HepG2 (cell line): ENCODE data around the gene CEBPA. TPM values are rescaled to one million over a fixed set of nuclear protein-coding genes. Genes with fewer than 3 reads are reported as not detected.

Experiments used
- ARNT2 ChIP-seq: sonication (generic); formaldehyde crosslinking; IDR thresholded peaks from 2 replicates; pipeline ENCODE4 v1.8.0; 2022; ENCODE audit warnings: mild to moderate bottlenecking, low read depth, missing genetic modification reagents, moderate library complexity
- ASH2L ChIP-seq: fragments of 300-600, 200-600 bp; sonication (generic); IDR thresholded peaks from 2 replicates; pipeline ENCODE4 v1.7.0; 2017; ENCODE audit warnings: low read depth, mild to moderate bottlenecking, moderate library complexity, mixed read lengths, low read length; ENCODE audit not compliant: insufficient read length
- ATF1 ChIP-seq: IDR thresholded peaks from 2 replicates; pipeline ENCODE4 v1.6.1; 2016; ENCODE audit warnings: mild to moderate bottlenecking, control low read depth
- CENPBD1 ChIP-seq: sonication (generic); formaldehyde crosslinking; IDR thresholded peaks from 2 replicates; pipeline ENCODE4 v1.8.0; 2022; ENCODE audit warnings: missing genetic modification reagents, low read depth, mild to moderate bottlenecking, borderline replicate concordance
- ETV6 ChIP-seq: sonication (generic); formaldehyde crosslinking; conservative IDR thresholded peaks from 2 replicates; pipeline ENCODE4 v1.4.0; 2020; ENCODE audit warnings: missing genetic modification reagents
- FOXP4 ChIP-seq: sonication (generic); formaldehyde crosslinking; IDR thresholded peaks from 2 replicates; pipeline ENCODE4 v1.4.0; 2020; ENCODE audit warnings: missing genetic modification reagents
- HMG20A ChIP-seq: IDR thresholded peaks from 2 replicates; pipeline ENCODE4 v1.6.1; 2016; ENCODE audit warnings: borderline replicate concordance
- HMG20B ChIP-seq: conservative IDR thresholded peaks from 2 replicates; pipeline ENCODE4 v1.6.1; 2016; ENCODE audit warnings: missing genetic modification reagents, missing compliant biosample characterization
- KDM5B ChIP-seq: sonication (generic); formaldehyde crosslinking; IDR thresholded peaks from 2 replicates; pipeline ENCODE4 v1.4.0; 2020; ENCODE audit warnings: missing genetic modification reagents, mild to moderate bottlenecking, borderline replicate concordance
- NFRKB ChIP-seq: fragments of 450-650 bp; IDR thresholded peaks from 2 replicates; pipeline ENCODE4 v1.6.1; 2017
- NR2F2 ChIP-seq: IDR thresholded peaks from 2 replicates; pipeline ENCODE4 v1.6.1; 2012; ENCODE audit warnings: low read depth, inconsistent platforms, borderline replicate concordance
- PCBP1 ChIP-seq: fragments of 200-400 bp; formaldehyde crosslinking; IDR thresholded peaks from 2 replicates; pipeline ENCODE4 v1.6.1; 2017; ENCODE audit warnings: mild to moderate bottlenecking, low read depth, low read length, borderline replicate concordance
- POLR2AphosphoS2 ChIP-seq: IDR thresholded peaks from 2 replicates; pipeline ENCODE4 v1.6.1; 2011; ENCODE audit warnings: low read depth, low read length, improper control_type of control experiment
- RXRB ChIP-seq: IDR thresholded peaks from 2 replicates; pipeline ENCODE4 v1.6.1; 2016; ENCODE audit warnings: borderline replicate concordance, missing genetic modification reagents, missing compliant biosample characterization
- SKIL ChIP-seq: sonication (generic); formaldehyde crosslinking; IDR thresholded peaks from 2 replicates; pipeline ENCODE4 v1.8.0; 2022; ENCODE audit warnings: missing genetic modification reagents, mild to moderate bottlenecking, moderate library complexity, borderline replicate concordance
- TFE3 ChIP-seq: IDR thresholded peaks from 2 replicates; pipeline ENCODE4 v1.6.1; 2016
- ZFP82 ChIP-seq: sonication (generic); formaldehyde crosslinking; IDR thresholded peaks from 2 replicates; pipeline ENCODE4 v1.5.1; 2020; ENCODE audit warnings: mild to moderate bottlenecking, missing genetic modification reagents, borderline replicate concordance
- ZNF570 ChIP-seq: sonication (generic); formaldehyde crosslinking; IDR thresholded peaks from 2 replicates; pipeline ENCODE4 v1.4.0; 2020; ENCODE audit warnings: mild to moderate bottlenecking, missing genetic modification reagents, borderline replicate concordance
- ZNF792 ChIP-seq: IDR thresholded peaks from 2 replicates; pipeline ENCODE4 v1.6.1; 2016
- polyA plus RNA-seq, 8 experiments: library from polyadenylated mRNA; depleted of rRNA in 3 of 8; stranded (reverse) in 7 of 8; unstranded in 1 of 8; fragments of >200 nt; fragmentation: Illumina TruSeq in 4 of 8; extraction: Trizol in 4 of 8; gene quantifications; 2 replicates each; pipeline versions ENCODE4 v1.2.1 to v1.2.3, GENCODE V29; 2011 to 2016; ENCODE audit warnings: low read depth in 4 of 8, missing spikeins in 1 of 8, mixed read lengths in 1 of 8; ENCODE audit not compliant: insufficient read depth in 1 of 8
- total RNA-seq, 5 experiments: library from RNA; depleted of rRNA; stranded (reverse); fragments of >200 nt; fragmentation: Illumina TruSeq; extraction: Trizol; gene quantifications; 2 replicates each; pipeline ENCODE4 v1.2.3, GENCODE V29; 2016; ENCODE audit warnings: low read depth in 1 of 5
- TF ChIP-seq, protein P1 (sequence below): sonication (generic); formaldehyde crosslinking; IDR thresholded peaks from 2 replicates; pipeline ENCODE4 v1.5.1; 2020; ENCODE audit warnings: mild to moderate bottlenecking, missing genetic modification reagents

CEBPA gene
- total and polyA plus RNA-seq, 2 of the 13 experiments (the other 11 are each of a cell fraction or from before 2014, with no cell fraction given), result 24.8 to 103 TPM

DNA sequence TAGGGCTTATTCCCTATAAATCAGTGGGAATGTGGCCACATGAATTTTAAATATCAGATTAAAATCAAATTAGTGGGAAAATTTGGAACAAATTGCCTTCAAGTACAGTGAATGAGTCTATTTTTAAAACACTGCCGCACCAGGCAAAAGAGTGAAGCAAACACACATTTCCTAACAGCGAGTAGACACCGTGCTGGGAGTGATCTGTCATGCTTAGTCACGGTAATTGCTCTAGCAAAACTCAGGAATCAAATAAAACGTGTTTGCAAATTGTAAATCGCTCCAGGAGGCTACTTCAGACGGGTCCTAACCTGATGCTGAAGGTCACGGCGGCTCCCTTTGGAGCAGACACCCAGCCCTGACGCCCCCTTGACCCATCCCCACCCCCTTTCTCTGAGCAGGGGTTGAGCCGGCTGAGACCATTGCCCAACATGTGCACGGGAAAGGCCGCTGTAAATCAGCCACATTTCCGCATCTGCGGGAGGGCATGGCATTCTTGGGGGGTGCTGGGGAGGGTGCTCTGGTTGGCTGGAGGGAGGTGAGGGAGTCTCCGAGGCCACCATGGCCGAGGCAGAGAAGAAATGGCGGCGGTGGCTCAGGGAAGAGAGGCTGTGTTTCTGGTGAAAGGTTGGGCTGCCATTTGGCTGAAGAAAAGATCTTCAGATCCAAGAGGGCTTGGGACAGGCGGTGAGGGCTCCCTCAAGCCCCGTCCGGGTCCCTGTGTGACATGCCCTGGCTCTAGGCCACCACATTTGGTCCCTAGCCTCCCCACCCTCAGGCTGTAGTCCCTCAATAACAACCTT, 8.9 kb downstream of the CEBPA start (continued):
- peak; percentile 63; the same call in 1 of the 2 replicates for TF ChIP-seq SKIL (CRISPR knock-in tag)
- TF ChIP-seq KDM5B, result no peak; the same call in 1 of the 2 replicates
- peak; percentile 20; the same call in 1 of the 2 replicates for TF ChIP-seq TFE3 (CRISPR knock-in tag)
- TF ChIP-seq ZFP82 (CRISPR knock-in tag), result no peak
- TF ChIP-seq HMG20A (CRISPR knock-in tag), result peak; percentile 76
- TF ChIP-seq ETV6 (CRISPR knock-in tag), result no peak
- TF ChIP-seq ATF1, result no peak
- TF ChIP-seq RXRB (CRISPR knock-in tag), result peak; percentile 39; the same call in 1 of the 2 replicates
- peak; percentile 94 for TF ChIP-seq HMG20B (CRISPR knock-in tag)
- peak; percentile 68; the same call in 1 of the 2 replicates for TF ChIP-seq ZNF792 (CRISPR knock-in tag)
- peak; percentile 98 for TF ChIP-seq NR2F2
- TF ChIP-seq CENPBD1 (CRISPR knock-in tag), result no peak
- no peak for TF ChIP-seq ZNF570 (CRISPR knock-in tag)
- TF ChIP-seq NFRKB, result no peak
- TF ChIP-seq, protein P1, sequence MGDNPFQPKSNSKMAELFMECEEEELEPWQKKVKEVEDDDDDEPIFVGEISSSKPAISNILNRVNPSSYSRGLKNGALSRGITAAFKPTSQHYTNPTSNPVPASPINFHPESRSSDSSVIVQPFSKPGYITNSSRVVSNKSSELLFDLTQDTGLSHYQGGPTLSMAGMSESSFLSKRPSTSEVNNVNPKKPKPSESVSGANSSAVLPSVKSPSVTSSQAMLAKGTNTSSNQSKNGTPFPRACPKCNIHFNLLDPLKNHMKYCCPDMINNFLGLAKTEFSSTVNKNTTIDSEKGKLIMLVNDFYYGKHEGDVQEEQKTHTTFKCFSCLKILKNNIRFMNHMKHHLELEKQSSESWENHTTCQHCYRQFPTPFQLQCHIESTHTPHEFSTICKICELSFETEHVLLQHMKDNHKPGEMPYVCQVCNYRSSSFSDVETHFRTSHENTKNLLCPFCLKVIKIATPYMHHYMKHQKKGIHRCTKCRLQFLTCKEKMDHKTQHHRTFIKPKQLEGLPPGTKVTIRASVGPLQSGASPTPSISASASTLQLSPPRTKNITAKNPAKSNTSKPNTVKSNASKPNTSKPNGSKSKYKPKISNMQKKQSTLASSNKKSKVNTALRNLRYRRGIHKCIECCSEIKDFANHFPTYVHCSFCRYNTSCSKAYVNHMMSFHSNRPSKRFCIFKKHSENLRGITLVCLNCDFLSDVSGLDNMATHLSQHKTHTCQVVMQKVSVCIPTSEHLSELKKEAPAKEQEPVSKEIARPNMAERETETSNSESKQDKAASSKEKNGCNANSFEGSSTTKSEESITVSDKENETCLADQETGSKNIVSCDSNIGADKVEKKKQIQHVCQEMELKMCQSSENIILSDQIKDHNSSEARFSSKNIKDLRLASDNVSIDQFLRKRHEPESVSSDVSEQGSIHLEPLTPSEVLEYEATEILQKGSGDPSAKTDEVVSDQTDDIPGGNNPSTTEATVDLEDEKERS (CRISPR knock-in tag), result no peak; the same call in 1 of the 2 replicates
- 0 out of 2 replicates have a peak, but pooled peaks have one; percentile 25 for TF ChIP-seq FOXP4
- no peak for TF ChIP-seq PCBP1
- TF ChIP-seq ARNT2, result no peak
- no peak for TF ChIP-seq POLR2AphosphoS2
- peak; percentile 10 for TF ChIP-seq ASH2L
